SU-DHL-6 (cell line): ENCODE results near the gene LHFPL3.

Experiments used
- EZH2phosphoT487 ChIP-seq: fragments of 200-600 bp; sonication (generic), shearing (Covaris generic); conservative IDR thresholded peaks from 2 replicates; pipeline ENCODE4 v1.6.1; 2018; ENCODE audit warnings: mild to moderate bottlenecking, antibody characterized with exemption, low read length, moderate library complexity, mixed read lengths
- TF ChIP-seq, protein P1 (sequence below): fragments of 200-600 bp; sonication (generic); IDR thresholded peaks from one replicate; pipeline ENCODE4 v1.5.1; 2017; ENCODE audit warnings: antibody characterized with exemption, mild to moderate bottlenecking, low read length, moderate library complexity; ENCODE audit not compliant: insufficient read depth, poor library complexity, severe bottlenecking

DNA sequence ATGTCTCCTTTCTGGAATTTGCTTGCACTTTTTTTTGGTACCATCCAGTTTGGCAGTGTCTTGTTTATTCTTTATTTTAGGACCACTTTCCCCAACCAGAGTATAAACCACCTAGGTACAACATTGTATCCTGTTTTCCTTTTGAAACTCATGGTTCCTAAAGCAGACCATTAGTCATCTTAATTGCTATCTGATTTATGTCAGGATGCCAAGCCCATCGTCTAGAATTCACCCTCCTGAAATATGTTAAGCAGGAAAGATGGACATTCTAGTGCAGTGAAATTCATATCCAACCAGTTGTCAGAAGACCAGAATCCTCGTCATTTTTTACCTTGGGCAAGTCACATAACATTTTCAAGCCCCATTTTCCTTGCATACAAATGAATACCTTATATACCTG lies 462.0 kb downstream of the LHFPL3 start:
- TF ChIP-seq EZH2phosphoT487 = no peak
- TF ChIP-seq, protein P1, sequence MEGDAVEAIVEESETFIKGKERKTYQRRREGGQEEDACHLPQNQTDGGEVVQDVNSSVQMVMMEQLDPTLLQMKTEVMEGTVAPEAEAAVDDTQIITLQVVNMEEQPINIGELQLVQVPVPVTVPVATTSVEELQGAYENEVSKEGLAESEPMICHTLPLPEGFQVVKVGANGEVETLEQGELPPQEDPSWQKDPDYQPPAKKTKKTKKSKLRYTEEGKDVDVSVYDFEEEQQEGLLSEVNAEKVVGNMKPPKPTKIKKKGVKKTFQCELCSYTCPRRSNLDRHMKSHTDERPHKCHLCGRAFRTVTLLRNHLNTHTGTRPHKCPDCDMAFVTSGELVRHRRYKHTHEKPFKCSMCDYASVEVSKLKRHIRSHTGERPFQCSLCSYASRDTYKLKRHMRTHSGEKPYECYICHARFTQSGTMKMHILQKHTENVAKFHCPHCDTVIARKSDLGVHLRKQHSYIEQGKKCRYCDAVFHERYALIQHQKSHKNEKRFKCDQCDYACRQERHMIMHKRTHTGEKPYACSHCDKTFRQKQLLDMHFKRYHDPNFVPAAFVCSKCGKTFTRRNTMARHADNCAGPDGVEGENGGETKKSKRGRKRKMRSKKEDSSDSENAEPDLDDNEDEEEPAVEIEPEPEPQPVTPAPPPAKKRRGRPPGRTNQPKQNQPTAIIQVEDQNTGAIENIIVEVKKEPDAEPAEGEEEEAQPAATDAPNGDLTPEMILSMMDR = no peak
